ENCODE data around the gene GCNA.

GCNA gene, protein sequence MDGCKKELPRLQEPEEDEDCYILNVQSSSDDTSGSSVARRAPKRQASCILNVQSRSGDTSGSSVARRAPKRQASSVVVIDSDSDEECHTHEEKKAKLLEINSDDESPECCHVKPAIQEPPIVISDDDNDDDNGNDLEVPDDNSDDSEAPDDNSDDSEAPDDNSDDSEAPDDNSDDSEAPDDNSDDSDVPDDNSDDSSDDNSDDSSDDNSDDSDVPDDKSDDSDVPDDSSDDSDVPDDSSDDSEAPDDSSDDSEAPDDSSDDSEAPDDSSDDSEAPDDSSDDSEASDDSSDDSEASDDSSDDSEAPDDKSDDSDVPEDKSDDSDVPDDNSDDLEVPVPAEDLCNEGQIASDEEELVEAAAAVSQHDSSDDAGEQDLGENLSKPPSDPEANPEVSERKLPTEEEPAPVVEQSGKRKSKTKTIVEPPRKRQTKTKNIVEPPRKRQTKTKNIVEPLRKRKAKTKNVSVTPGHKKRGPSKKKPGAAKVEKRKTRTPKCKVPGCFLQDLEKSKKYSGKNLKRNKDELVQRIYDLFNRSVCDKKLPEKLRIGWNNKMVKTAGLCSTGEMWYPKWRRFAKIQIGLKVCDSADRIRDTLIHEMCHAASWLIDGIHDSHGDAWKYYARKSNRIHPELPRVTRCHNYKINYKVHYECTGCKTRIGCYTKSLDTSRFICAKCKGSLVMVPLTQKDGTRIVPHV

DNA sequence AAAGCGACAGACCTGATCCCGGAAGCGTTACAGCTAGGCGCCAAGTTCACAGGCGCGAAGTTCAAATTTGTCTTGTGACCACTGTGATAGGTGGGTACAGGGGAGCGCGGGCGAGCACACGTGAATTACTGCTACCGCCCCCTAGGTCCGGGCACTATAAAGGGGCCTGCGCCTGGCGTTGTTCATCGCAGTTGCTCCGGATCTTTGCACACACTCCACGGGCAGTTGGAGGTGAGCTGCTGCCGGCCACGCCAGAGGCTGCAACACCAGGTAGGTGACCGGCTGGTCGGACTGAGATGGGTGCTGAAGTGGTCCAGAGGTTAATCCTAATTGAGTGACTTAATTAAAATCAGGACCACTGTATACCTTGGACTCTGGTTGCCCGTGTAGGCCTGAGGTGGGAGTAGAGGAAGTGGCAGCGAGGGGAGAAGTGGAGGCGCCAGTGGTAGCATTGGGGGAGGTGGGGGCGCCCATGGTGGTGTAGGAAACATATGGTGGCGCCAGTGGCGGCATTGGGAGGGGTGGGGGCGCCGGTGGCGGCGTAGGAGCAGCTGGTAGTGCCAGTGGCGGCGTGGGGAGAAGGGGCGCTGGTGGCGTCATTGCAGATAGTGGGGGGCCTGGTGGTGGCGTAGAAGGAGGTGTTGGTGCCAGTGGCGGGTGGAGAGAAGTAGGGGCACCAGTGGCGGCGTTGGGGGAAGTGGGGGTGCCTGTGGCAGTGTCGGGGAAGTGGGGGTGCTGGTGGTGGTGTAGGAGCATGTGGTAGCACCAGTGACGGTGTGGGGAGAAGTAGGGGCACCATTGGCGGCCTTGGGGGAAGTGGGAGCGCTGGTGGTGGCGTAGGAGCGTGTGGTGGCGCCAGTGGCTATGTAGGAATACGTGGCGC, at the start of gene GCNA:
TSS of gene GCNA (plus strand) at position 185 of the 883 bp plus-strand sequence. CDS start 2,385 bp downstream, outside the sequence.
- DNase-seq, result no peak

DNA sequence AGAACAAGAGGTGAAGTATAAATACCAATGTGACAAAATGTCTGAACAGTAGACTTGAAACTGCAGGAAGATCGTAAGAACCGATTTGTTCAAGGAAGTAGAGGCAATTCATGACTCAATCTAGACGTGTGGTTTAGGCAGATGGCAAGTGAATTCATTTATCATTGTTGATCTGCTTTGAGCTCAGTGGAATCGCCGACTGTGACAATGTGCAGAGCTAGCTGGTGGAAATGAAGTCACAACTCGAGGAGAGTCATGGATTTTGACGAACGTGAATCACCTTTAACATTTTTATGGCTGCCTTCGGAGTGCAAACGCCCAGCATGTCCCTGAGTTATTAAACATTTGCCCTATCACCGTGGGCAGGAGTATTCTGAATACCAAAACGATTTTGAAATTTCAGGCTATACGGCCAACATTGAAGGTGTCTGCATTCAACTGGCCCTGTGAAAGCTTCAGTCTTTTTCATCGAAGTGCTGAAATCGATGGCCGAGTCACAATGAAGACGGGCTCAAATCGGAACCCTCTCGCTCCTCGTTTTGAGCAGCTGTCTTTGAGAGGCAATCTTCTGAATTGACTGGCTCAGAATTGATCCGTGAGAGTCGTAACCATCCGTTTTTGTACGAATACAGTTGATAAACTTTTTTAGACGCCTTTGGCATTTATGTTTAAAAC, 46.0 kb upstream of the GCNA start:
- peak; percentile 65 for DNase-seq

DNA sequence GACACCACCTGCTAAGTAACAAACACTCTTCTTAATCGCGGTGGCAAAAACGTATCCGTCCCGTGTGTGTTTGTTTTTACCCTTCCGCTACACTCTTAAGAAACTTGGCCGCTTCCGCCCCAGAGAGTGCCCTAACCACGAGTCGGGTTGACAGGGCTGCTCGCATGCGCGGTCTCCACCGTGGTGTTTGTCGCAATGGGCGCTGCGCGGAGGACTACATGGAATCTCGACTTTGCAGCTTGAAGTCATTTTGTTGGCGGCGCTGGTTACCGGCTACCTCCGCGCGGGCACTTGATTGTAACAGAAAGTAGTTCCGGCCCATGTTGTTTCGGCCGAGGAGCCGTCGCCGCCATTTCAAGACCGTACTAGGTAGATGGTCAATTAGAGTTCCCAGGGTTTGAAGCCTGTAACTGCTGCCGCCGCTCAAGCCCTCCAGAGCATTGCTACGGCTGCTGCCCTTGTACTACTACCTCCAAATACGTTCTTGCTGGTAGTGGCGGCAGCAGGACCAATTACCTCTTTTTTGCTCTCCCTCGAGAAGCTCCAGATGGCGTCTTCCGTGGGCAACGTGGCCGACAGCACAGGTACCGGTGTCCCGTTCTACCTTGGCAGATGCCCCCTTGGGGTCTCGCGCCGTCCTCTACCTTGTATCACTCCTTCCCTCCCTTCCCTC, 45.3 kb upstream of the GCNA start, which contains the start of gene OGT:
TSS of gene OGT (plus strand) at position 352 of the 673 bp plus-strand sequence. CDS start at position 548, 196 bp downstream.
- DNase-seq, result peak; percentile 97

DNA sequence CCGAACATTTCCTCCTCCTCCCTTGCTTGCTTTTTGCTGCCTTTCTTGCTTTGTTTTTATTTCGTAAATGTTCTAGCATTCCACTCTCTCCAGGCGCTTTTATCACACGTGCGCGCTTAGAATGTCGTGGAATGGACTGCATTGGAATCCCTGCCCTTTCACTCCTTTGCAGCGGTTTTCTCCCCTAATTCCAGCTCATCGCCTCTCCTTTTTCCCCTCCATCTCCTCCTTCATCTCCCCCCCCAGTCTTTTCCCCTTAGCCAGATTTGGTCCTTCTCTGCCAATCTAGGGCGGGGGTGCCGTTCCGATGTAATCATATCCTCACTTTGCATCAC, 44.8 kb upstream of the GCNA start:
- DNase-seq, result peak; percentile 47

DNA sequence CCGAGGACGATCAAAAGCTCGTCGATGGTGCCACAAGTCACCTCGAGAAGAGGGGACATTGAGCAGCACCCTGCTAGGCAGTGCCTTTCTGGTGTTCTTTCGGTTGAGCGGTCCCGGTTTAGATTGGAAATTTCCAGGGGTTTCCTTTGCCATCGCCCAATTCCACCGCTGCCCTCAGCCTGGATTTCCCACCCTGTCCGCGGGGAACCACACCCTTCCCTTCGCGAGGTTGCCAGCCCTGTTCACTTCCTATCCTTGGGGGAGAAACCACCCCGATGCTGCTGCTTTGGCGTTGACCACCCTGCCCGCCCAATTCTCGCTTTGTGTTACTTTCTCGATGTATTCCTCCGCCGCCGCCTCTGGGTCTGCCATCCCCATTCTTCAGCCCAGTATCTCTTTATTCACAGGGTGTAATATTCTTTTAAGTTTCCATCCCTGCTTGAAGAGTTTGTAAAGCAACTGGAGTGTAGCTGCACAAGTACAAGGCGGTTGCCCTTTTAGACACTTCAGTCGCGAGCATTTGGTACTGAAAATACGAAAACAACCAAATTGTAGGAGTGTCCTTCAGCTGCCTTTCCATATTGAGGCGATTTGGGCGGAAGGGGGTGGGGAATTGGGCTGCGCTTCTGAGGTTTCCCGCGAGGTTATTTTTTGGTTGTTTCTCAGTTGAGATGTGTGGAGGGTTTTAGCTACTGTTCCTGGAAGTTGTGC, 44.2 kb upstream of the GCNA start:
- peak; percentile 53 for DNase-seq

DNA sequence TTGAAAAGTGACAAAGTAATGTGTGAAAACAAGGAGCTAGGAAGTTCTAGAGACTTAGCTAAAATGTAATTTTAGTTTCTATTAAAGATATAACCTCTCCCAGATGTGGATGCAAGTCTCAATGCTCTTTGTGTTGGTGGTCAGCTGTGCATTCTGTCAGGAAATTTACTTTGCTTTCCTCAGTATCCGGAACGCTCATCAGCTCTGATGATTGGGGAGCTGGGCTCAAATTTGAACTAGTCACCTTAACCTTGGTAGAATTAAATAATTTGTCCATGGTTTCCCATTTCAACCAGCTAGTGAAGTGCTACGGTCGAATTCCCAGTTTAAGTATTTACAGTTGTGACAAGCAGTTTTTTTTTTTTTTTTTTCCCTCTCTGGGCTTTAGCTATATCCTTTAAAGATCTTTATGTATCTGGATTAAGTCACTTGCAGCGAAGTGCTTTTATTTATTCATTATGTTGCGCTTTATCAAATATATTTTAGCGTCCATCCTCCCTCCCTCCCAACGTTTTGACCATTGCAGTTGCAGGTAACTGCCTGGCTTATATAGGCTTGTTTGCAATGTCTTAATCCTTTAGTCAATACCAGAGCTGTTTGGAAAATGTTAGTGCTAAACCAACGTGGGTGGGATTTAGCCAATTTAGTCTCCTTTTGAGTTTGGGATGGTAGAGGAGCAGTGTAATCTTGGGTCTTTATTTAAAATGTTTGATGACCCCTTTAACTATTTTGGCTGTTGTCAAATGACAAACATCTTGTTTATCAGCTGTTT, 43.3 kb upstream of the GCNA start:
- DNase-seq, result peak; percentile 23

DNA sequence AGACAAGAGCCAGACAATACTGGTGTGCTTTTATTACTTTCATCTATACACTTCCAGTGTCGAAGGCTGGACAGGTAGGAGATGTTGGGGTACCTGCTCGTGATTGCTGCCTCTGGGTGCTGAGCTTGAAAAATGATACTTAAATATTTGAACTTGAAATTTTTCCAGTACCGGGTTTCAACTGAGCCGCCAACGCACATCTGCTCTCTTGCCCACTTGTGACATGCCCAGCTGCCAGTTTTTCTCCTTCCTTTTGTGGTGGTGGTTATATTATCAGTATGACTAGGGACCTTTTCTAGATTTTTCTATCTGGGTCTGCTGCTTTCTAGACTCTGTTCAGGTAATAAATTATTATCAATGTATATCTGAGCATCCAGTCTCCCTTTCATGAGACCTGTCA, 42.0 kb upstream of the GCNA start:
- DNase-seq, result no peak

DNA sequence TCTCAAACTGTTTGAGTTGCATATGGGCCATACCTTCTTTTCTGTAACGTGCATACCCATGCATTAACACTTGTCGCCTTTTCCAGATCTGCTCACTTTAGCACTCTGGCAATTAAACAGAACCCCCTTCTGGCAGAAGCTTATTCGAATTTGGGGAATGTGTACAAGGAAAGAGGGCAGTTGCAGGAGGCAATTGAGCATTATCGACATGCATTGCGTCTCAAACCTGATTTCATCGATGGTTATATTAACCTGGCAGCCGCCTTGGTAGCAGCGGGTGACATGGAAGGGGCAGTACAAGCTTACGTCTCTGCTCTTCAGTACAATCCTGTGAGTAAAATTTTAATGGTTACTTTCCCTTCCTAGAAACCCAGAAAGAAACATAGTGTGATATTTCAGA, 40.5 kb upstream of the GCNA start:
- no peak for DNase-seq

DNA sequence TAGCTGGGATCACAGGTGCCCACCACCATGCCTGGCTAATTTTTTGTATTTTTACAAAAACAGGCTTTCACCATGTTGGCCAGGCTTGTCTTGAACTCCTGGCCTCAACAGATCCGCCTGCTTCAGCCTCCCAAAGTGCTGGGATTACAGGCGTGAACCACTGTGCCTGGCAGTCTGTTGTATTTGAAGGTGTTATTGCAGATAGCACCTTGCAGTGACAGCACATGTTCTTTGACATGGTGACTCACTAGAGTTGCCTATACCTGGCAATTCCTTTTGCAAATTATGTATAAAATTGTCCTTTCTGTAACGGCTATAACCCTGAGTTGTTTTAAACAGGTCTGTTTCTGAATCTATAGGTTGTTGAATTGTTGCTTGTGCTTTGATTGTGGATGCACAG, 37.4 kb upstream of the GCNA start:
- DNase-seq, result no peak

DNA sequence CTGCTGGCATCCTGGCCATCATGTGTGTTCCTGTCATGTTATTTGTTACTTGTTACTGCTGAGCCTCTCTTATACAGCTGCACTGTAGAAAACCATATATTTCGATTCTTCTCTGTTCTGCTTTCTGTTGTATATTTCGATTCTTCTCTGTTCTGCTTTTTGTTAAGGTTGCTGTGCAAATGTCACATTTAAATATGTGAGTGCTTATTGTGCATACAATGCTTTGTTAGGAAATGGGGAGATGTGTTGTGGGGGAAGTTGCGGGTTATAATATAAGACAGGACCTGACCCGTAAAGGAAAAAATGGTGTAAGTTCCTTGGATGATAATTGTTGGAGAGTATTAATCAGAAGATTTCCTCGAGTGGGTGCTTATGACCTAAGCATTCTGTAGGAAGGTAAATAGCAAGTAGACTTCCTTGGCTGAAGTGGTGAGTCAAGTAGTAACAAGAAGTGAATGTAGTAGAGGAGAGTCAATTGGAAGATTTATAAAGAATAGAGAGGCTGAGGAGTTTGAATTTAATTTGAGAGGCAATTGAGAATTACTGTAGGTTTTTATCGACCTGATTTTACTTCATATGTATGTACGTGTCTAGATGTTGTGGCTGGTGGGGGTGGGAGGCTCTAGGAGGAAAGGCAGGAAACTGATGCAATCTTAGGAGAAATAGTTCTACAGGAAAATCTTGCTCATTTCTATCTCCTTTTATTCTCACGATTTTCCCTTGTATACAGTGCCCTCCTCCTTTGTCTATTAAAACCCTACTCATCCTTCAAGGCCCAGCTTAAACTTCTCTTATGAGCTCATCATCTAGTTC, 36.8 kb upstream of the GCNA start:
- no peak for DNase-seq

DNA sequence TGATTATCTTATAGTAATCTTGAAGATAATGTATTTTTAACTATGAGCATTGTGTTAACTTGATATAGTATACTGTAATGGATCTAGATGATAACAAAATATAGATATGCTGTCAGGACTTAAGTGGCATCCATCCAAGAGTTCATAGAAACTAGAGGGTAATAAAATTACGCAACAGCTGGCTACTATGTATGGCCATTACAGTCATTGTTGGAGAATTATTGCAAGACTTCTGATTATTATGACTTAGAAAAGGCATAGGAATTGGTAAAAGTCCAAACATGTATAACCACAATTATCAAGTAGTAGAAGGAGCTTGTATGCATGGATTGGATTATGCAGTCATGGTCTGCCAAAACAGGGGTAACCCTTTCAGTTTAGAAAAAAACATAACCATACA, 35.8 kb upstream of the GCNA start:
- DNase-seq, result no peak

DNA sequence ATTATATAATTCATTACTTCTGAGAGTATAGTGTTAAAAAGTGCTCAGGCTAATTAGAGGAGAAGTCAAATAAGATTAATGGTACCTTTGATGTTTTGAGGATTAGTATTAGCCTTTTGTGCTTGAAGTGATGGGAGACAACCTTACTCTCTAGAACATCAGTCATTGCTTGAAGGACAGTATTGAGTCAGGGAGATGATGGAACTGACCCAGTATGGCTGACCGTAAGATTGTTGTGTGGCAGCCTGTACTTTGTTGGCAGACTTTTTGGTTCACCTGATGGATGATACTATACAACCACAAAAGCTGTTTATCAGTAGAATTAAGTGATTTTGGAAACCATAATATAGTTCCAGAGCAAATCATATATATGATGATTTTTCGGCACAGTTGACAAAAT, 35.4 kb upstream of the GCNA start:
- no peak for DNase-seq

DNA sequence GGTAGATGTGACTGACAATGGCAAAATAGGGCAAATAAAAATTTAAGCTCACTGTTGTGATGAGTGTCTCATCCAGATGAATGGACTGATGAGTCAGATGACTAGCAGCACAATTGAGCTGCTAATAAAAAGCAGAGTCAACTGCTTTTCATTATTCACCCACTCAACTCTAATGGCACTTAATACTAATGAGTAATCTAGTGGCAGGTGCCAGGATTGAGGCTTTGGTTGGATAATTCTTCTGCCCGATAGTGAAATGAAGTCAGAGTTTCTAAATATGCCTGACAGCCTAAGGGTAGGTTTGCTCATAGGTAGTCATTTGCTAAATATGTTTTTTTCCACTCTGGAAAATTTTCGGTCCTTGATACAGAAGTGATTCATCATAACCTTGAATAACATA, 34.9 kb upstream of the GCNA start:
- no peak for DNase-seq

DNA sequence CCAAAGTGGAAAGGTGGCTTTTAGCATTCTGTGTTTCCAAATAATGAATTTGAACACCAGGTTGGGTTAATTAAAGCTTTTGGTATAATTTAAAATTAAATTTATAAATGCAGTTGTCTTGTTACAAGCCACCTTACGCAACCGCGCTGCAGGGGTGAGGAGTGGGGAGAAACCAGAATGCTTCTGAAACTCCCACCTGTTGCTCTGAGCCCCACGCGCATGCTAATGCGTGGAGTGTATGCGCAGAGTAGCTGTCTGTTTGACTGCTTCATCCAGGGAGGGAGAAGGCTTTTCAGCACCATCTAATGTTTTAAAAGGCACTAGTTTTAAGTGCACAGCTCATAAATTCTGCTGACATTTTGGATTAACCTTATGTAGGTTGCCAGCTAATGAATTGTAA, 32.9 kb upstream of the GCNA start:
- no peak for DNase-seq

DNA sequence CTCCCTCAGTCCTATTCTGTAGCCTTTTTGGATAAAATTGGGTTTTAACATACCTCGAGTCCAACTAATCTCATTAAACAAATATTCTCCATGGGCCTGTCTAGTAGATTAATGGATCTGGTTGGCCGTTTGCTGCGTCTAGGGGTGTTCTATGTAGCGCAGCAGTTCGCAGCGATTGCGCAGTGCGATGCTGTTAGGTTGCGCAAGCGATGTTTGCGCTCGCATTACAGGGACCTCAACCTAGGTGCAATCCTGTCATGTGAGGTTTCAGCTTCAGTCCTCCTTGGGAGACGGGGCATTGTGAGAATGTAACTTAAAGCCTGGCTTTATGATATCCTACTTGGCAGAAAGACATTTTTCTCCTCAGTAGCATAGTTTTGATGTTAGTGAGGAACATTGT, 31.4 kb upstream of the GCNA start:
- no peak for DNase-seq

DNA sequence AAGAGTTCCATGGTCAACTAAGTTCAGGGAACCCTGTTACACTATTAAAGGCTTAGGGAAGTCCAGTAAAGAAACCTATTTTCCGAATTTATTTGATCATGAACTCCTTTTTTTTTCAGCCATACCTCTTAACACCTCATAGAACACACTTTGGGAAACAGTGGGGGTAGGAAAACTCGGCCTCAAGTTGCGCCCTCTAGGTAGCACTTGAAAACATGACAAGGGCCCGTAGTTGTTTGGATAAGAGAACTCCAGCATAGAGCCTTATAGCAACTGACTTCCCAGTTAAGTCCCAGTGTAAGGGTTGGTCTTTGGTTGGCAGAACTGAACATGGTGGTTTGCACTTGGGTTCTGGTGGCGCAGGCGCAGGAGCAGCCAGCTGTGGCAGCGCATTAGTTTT, 30.9 kb upstream of the GCNA start:
- DNase-seq, result no peak

DNA sequence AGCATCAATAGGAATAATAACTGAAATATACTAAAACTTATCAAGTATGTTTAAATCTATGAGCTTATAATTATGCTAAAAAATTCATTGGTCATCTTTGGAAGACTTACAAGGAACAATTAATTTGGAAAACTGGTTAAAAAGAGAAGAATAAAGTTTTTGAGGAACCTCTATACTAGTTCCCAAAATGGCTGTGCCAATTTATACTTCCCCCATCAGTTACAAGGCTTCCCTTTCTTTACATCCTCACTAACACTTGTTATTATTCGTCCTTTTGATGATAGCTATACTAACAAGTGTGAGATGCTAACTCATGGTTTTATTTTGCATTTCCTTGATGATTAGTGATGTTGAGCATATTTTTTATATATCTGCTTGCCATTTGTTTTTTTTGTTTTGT, 28.3 kb upstream of the GCNA start:
- DNase-seq, result no peak

DNA sequence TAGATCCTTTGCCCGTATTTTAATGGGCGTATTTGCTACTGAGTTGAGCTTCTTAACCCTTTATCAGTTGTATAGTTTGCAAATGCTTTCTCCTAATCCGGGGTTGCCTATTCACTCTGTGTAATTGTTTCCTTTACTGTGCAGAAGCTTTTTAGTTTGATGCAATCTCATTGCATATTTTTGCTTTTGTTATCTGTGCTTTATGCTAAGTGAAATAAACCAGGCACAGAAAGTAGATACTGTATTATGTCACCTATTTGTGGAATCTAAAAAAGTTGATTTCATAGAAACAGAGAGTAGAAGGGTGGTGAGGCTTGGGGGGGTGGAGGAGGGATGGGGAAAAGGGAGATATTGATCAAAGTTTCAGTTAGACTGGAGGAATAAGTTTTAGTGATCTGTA, 27.7 kb upstream of the GCNA start:
- no peak for DNase-seq

DNA sequence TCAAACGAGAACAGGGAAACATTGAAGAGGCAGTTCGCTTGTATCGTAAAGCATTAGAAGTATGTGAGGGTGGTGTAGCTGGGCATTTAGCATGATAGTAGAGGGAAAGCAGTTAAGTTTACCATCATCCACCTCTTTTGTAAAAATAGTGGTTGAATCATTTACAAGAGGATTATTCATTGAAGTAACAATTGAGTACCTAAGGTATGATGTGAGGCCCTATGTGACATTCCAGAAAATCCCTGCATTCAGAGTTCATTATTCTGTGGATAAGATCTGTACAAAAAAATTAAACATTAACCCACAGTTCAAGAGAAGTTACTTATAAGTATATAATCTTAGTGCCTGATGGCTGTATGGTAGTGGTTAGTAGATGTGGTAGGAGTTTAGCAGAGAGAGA, 22.2 kb upstream of the GCNA start:
- DNase-seq, result no peak

DNA sequence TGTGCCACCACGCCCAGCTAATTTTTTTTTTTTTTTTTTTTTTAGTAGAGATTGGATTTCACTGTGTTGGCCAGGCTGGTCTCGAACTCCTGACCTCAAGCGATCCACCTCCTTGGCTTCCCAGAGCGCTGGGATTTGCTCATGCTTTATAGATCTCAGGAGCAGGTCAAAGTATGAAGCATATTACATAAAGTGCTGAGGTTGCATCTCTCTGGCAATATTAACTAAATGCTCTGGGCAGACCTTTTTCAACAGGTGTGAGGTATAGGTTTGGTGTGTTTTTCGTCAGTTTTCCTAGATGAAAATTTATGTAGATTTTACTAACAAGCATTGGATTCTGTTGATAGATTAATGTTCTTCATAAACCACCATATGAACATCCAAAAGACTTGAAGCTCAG, 19.3 kb upstream of the GCNA start:
- no peak for DNase-seq
